Measurements from ENCODE around the gene DNHD1. TPM values are rescaled to one million over a fixed set of nuclear protein-coding genes. Genes with fewer than 3 reads are reported as not detected.

The DNHD1 gene
- total RNA-seq, 1 experiment from 2014 or later = 11.5 TPM

- no peak for ATAC-seq
- H3K4me3 Mint-ChIP-seq = no peak overlapping the region
- CTCF ChIA-PET = interaction anchor here (0.9 kb wide), 1 partner anchor 71 kb away, joined by 3 read pairs; no protein-coding TSS in a partner anchor
- POLR2A ChIA-PET = no interaction called here
- H3K27me3 Mint-ChIP-seq (ENCODE audit: low read depth) = no peaks in the 10 kb centered on the region
- H3K4me1 Mint-ChIP-seq = peaks cover 6% of the 10 kb centered on the region; the same call in 1 of the 2 replicates
- TF ChIP-seq ZNF416 (CRISPR knock-in tag; IDR thresholded peaks at IDR 0.05) (no peak), SMAD3 (CRISPR knock-in tag; IDR thresholded peaks at IDR 0.05; ENCODE audit: borderline replicate concordance) (no peak), OVOL2 (CRISPR knock-in tag; IDR thresholded peaks at IDR 0.05; ENCODE audit: borderline replicate concordance) (no peak), NR2C2 (CRISPR knock-in tag; IDR thresholded peaks at IDR 0.05) (no peak), CTCF (IDR thresholded peaks at IDR 0.05) (no peak), FOXP4 (CRISPR knock-in tag; IDR thresholded peaks at IDR 0.05) (no peak), ZNF281 (CRISPR knock-in tag; IDR thresholded peaks at IDR 0.05) (no peak), ZNF317 (CRISPR knock-in tag; IDR thresholded peaks at IDR 0.05; ENCODE audit: borderline replicate concordance, low read depth) (no peak), ZMAT4 (CRISPR knock-in tag; IDR thresholded peaks at IDR 0.05) (no peak), KAT7 (CRISPR knock-in tag; IDR thresholded peaks at IDR 0.05; ENCODE audit: borderline replicate concordance) (no peak)
- no peak for DNase-seq (ENCODE audit: low spot score)
- H3K36me3 Mint-ChIP-seq = peaks cover 18% of the 10 kb centered on the region
- no peaks in the 10 kb centered on the region for H3K9me3 Mint-ChIP-seq
- no peak overlapping the region for H3K27ac Mint-ChIP-seq
These were observed 99.3 kb downstream of the DNHD1 start for GRCh38 chr11:6596239-6596877.

- Mint-ChIP-seq H3K9me3 (no peaks in the 10 kb centered on the region), H3K4me3 (no peak overlapping the region), H3K27me3 (ENCODE audit: low read depth) (no peaks in the 10 kb centered on the region), H3K4me1 (peaks cover 6% of the 10 kb centered on the region; the same call in 1 of the 2 replicates), H3K27ac (no peak overlapping the region), H3K36me3 (peaks cover 19% of the 10 kb centered on the region)
- ATAC-seq = no peak
- CTCF ChIA-PET = interaction anchor here (1.1 kb wide), 1 partner anchor 27 kb away, joined by 3 read pairs; no protein-coding TSS in a partner anchor
- no peak for DNase-seq (ENCODE audit: low spot score)
- POLR2A ChIA-PET = no interaction called here
- TF ChIP-seq HMGXB4 (CRISPR knock-in tag; IDR thresholded peaks at IDR 0.05) (no peak), RORB (CRISPR knock-in tag; IDR thresholded peaks at IDR 0.05) (no peak), GTF2I (CRISPR knock-in tag; conservative IDR thresholded peaks at IDR 0.05) (no peak), TCF7 (CRISPR knock-in tag; IDR thresholded peaks at IDR 0.05; ENCODE audit: low read depth) (no peak), NR2C2 (CRISPR knock-in tag; IDR thresholded peaks at IDR 0.05) (no peak), MLX (CRISPR knock-in tag; IDR thresholded peaks at IDR 0.05) (no peak), JUN (CRISPR knock-in tag; IDR thresholded peaks at IDR 0.05) (no peak), ZBTB21 (CRISPR knock-in tag; IDR thresholded peaks at IDR 0.05; ENCODE audit: borderline replicate concordance) (no peak), OVOL2 (CRISPR knock-in tag; IDR thresholded peaks at IDR 0.05; ENCODE audit: borderline replicate concordance) (no peak), CREM (CRISPR knock-in tag; IDR thresholded peaks at IDR 0.05) (no peak), USF1 (CRISPR knock-in tag; IDR thresholded peaks at IDR 0.05) (no peak), TEAD4 (CRISPR knock-in tag; IDR thresholded peaks at IDR 0.05) (no peak), FOXK1 (CRISPR knock-in tag; IDR thresholded peaks at IDR 0.05) (no peak), HMGA2 (CRISPR knock-in tag; IDR thresholded peaks at IDR 0.05) (no peak), MYBL2 (CRISPR knock-in tag; IDR thresholded peaks at IDR 0.05) (no peak), FOXP4 (CRISPR knock-in tag; IDR thresholded peaks at IDR 0.05) (no peak)
These were observed 101.5 kb downstream of the DNHD1 start for GRCh38 chr11:6598555-6598954.
